PFSK-1 (cell line): ENCODE results near the gene NPFF.

ENCODE experiments used
- FOXP2 ChIP-seq: optimal IDR thresholded peaks from 2 replicates; pipeline ENCODE3; 2011; ENCODE audit warnings: borderline replicate concordance, control low read depth, inconsistent platforms; ENCODE audit not compliant: insufficient read depth; ENCODE audit errors: extremely low read length, extremely low read depth
- POLR2AphosphoS5 ChIP-seq: IDR thresholded peaks from 2 replicates; pipeline ENCODE4 v1.6.1; 2012; ENCODE audit warnings: low read depth, mild to moderate bottlenecking, control low read depth, low read length, moderate library complexity
- SIN3A ChIP-seq: IDR thresholded peaks from 2 replicates; pipeline ENCODE4 v1.6.1; 2012; ENCODE audit warnings: mild to moderate bottlenecking, low read length, moderate library complexity, borderline replicate concordance; ENCODE audit not compliant: insufficient read depth

GRCh38 chr12:53552361-53553327 lies 45.4 kb upstream of the NPFF start:
- TF ChIP-seq POLR2AphosphoS5: no peak
- TF ChIP-seq SIN3A: no peak
- TF ChIP-seq FOXP2: no peak
